GM21825 (cell line): ENCODE data around the gene ADK.
"Not testable (repeated sequence)": the region's sequence is repeated elsewhere in the genome, so short reads cannot be mapped to it uniquely, and the experiment has no call there.

Source experiments
- ATAC-seq: cut with Tn5 transposase; IDR thresholded peaks from one replicate; pipeline ENCODE4 v1.9.1; 2021; ENCODE audit warnings: mild to moderate bottlenecking, moderate library complexity; ENCODE audit not compliant: unreplicated experiment

ADK gene

DNA sequence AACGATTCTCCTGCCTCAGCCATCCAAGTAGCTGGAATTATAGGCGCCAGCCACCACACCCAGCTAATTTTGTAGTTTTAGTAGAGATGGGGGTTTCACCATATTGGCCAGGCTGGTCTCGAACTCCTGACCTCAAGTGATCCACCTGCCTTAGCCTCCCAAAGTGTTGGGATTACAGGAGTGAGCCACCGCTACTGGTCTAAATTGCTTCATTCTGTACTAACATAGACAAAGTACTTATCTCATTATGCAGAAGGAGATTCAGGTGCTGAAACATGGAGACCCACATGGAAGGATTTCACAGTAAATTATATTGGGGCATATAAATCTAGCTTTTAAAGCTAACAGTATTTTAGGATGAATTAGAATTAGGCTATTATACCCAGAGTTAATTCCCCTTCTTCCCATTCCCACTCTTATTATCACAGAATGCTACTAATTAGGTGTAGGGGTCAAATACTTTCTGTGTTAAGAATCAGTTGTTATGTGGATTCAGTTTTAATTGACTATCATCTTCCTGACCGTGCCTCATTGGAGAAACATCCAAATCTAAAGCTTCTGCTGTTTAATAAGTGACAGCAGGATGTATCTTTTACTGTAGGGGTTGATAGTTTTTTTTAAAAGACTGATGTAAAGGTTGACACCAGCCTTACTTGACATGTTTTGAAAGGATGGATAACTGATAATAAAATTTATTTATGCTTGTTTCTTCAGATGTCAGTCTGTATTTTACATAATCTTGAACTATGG lies 27.2 kb downstream of the ADK start:
- ATAC-seq = no peak

DNA sequence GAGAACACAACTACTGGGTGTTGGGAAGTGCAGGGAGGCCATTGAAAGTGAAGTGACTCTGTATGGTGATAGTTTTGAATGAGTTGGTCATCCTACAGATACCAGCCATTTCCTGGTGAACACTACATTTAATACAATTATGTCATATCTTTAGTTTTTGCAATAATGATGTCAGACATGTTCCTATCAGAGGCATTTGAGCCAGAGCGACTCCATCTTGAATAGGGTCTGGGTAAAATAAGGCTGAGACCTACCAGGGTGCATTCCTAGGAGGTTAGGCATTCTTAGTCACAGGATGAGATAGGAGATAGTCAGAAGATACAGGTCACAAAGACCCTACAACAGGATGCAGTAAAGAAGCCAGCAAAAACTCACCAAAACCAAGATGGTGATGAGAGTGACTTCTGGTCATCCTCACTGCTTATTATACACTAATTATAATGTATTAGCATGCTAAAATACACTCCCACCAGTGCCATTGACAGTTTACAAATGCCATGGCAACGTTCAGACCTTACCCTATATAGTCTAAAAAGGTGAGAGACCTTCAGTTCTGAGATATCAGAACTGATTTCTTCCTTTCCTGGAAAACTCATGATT lies 28.2 kb downstream of the ADK start:
- ATAC-seq = no peak

DNA sequence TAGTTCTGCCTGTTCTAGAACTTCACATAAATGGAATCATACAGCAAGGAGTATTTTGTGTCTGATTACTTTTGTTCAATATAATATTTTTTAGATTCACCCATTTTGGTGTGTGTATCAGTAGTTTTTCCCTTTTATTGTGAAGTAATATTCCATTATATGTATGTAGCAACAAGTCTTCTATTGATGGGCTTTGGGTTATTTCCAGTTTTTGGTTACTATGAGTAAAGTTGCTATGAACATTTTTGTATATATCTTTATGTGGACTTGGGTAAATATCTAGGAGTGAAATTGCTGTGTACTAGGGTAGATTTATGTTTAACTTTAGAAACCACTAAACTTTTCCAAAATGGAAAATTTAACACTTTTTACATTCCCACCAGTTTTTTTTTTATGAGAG lies 35.7 kb downstream of the ADK start:
- ATAC-seq = no peak

DNA sequence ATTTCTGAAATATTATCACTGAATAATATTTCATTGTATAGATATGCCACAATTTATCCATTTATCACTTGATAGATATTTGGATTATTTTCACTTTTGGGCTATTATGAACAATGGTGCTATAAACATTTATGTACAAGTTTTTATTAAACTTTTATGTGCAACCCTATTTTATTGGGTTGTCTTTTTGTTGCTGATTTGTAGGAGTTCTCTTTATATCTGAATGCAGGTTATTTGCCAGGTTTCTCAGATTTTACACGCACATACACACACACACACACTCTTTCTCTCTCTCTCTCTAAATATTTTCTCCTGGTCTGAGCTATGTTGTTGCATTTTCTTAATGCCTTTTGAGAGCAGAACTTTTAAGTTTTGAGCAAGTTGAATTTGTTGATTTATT lies 36.2 kb downstream of the ADK start:
- ATAC-seq = no peak

- ATAC-seq = not testable (repeated sequence)
Observed at GRCh38 chr10:74188617-74189016, 37.6 kb downstream of the ADK start.

DNA sequence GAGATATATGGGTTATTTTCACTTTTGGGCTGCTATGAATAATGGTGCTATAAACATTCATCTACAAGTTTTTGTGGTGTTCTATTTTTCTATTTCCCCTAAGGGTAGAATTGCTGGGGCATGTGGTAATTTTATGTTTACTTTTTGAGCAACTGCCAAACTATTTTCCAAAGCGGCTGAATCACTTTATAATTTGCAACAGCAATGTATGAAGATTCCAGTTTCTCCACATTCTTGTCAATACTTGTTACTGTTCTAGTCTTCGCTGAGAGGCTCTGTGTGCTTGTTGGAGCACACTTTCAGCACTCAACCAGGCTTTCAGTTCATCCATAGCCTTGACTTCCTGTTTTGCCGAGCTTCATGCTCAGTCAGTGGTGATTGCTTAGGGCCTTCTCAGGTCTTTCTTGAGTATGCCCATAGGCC lies 39.0 kb downstream of the ADK start:
- ATAC-seq = peak; percentile 91

DNA sequence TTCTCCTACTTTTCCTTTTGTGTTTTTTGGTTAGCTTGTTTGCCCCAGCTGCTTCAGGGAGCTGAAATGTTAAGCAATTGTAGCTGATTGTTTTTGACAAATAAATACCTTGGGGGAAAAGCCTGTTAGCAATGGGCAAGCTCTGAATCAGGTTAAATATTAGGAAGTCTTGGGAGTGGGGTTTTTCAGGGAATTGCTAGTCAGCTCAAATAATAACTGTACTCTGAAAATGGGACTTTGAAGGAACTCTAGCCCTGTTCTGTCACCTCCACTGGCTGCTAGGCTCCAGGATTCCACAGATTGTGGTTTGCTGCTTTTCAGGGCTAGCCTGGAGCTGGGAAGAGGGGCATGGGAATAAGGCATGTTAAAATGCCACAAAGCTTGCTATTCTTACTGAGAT lies 39.5 kb downstream of the ADK start:
- no peak for ATAC-seq

DNA sequence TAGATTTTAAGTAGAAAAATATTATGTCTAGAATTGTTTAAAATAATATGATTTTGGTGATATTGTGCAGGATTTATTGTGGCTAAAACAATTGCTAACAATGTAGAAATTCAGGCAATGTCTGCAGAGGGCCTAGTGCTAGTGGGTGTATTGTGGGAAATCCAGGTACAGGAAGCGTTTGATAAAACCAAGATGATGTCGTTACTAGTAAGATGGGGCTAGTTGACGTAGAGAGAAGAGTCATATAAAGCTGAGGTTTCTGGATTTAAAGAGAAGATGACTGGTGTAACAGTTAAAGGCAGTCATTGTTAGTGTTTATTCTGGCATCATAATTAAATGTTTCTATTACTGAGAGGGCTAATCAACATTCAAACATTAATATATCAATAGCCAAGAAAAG lies 43.5 kb downstream of the ADK start:
- no peak for ATAC-seq

DNA sequence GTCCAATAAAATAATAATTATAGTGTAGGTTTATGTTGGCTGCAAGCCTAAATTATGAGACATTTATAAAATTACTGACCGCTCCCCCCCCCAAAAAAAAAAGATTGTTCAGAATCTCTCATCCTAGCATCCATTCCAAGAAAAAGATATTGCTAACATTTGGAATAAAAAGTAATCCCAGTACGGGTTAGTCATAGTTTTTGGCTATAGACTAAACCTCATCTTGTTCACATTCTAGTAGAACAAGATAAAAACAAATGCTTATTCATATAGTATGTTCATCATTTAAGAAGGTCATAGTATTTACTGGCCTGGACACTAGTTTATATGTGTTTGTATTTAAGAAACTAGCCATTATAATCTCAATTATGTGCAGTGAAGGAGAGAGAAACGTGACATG lies 44.0 kb downstream of the ADK start:
- no peak for ATAC-seq

DNA sequence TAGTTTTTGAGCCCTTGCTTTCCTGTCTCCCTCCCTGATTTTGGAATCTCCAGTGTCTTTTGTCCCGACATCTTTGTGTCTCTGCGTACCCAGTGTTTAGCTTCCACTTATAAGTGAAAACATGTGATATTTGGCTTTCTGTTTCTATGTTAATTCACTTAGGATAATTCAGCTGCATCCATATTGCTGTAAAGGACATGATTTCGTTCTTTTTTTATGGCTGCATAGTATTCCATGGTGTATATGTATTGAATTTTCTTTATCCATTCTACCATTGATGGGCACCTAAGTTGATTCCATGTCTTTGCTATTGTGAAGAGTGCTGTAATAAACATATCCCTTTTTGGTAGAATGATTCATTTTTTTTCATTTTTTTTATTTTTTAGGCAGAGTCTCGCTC lies 48.3 kb downstream of the ADK start:
- no peak for ATAC-seq

DNA sequence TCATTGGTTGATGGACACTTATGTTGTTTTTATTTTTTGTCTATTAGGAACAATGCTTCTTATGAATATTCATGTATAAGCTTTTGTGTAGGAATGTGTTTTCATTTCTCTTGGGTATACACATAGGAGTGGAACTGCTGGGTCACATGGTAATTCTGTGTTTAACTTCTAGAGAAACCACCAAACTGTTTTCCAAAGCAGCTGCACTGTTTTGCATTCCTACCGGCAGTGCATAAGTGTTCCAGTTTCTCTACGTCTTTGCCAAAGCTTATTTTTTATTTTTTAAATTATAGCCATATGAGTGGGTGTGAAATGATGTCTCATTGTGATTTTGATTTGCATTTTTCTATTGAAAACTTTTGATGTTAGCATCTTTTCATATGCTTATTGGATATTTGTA lies 51.3 kb downstream of the ADK start:
- ATAC-seq = no peak

DNA sequence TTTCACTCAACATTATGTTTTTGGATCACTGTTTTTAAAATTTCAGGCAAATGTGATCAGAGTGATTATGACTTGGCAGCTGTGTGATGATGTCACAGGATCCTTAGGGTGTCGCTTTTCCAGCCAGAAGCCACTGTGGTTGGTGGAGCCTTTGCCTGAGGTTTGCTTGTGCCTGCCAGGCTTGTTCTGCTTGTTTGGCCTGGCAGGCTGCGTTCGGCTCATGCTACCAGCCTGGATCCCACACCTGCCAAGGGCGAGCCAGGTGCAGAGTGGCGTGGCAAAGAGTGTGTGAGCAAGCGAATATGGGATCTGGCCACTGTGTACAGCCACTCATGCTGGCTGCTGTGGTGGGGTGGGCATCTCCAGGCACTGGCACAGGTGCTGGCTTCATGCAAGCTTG lies 55.7 kb downstream of the ADK start:
- ATAC-seq = no peak

- no peak for ATAC-seq
Observed at GRCh38 chr10:74207691-74208480, 56.9 kb downstream of the ADK start.

DNA sequence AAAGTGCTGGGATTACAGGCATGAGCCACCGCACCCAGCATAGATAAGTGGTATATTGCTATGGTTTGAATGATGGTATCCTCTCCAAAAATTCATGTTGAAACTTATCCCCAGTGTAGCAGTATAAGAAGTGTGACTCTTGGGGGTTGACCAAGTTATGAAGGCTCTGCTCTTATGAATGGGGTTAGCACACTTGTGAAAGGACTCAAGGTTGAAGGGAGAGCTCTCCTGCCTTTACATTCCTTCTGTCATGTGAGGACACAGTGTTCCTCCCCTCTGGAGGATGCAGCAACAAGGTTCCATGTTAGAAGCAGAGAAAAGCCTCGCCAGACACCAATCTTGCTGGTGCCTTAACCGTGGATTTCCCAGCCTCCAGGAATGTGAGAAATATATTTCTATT lies 58.0 kb downstream of the ADK start:
- ATAC-seq = no peak

- ATAC-seq = no peak
Observed at GRCh38 chr10:74213019-74213418, 62.0 kb downstream of the ADK start.

DNA sequence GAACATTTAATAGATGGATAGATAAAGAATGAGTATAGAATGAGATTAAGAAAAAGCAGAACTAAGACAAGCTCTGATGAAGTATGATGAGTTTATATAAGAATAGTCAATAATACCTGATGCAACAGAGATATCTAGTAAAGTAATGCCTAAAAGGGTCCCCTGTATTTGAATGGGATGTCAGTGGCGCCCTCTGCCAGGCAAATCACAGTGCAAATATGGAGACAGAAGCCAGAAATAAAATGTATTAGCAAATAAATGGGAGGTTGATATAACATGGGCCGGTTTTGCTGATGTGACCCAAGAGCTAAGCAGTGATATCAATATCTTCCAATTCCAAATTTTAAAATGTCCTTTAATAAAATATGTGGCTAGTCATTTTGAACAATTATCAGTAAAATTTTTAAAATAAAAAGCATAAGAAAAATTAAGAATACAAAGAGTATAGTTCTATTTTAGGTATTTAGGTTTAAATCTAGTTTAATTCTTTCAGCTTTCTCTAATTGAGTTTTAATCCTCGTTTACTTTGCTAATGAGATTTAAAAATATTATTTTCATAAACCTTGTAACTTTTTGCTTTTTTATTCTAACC lies 62.6 kb downstream of the ADK start:
- ATAC-seq = no peak

GRCh38 chr10:74217110-74217509 lies 66.1 kb downstream of the ADK start:
- ATAC-seq = not testable (repeated sequence)

- not testable (repeated sequence) for ATAC-seq
Observed at GRCh38 chr10:74222467-74222866, 71.4 kb downstream of the ADK start.

GRCh38 chr10:74223755-74224529 lies 72.9 kb downstream of the ADK start:
- ATAC-seq = no peak

DNA sequence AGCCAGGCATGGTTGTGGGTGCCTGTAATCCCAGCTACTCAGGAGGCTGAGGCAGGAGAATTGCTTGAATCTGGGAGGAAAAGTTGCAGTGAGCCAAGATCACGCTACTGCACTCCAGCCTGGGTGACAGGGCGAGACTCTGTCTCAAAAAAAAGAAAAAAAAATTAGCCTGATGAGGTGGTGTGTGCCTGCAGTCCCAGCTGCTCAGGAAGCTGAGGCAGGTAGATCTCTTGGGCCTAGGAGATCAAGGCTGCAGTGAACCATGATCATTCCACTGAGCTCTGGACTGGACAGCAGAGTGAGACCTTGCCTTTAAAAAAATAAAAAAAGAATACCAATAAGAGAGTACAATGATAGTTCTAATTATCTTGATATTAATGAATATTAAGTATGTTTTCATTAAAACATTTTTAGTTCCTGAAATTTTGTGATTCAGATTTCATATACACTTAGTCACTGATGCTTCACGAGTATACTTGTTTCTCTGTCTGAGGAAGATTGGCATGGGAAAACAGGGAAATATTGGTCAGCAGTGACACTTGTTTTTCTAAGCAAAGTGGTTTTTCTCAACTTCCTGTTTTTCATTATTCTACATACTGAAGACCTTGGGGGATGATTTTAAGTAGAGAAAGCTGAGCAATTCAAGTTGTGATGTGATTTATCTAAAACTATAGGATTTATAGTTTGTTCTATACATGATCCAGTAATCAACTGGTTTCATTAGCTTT lies 76.8 kb downstream of the ADK start:
- no peak for ATAC-seq
